ENCODE measurements around the gene EPHX1.

EPHX1 gene

GRCh38 chr1:225844236-225845061 lies 34.5 kb downstream of the EPHX1 start:
- DNase-seq = no peak

DNA sequence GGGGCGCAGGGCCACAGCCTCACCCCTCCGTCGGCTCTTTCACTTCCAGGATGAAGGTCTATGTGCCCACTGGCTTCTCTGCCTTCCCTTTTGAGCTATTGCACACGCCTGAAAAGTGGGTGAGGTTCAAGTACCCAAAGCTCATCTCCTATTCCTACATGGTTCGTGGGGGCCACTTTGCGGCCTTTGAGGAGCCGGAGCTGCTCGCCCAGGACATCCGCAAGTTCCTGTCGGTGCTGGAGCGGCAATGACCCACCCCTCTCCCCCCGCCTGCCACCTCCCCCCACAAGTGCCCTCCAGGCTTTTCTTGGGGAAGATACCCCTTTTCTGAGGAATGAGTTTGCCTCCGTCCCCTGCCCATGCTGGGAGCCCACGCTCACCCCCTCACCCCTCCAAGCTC lies 35.2 kb downstream of the EPHX1 start:
- DNase-seq = no peak

- DNase-seq = peak; percentile 61
Measured at GRCh38 chr1:225845571-225846259, 35.8 kb downstream of the EPHX1 start.

GRCh38 chr1:225846331-225847310 lies 36.7 kb downstream of the EPHX1 start:
- no peak for DNase-seq

- DNase-seq = no peak
Measured at GRCh38 chr1:225847610-225848009, 37.7 kb downstream of the EPHX1 start.

DNA sequence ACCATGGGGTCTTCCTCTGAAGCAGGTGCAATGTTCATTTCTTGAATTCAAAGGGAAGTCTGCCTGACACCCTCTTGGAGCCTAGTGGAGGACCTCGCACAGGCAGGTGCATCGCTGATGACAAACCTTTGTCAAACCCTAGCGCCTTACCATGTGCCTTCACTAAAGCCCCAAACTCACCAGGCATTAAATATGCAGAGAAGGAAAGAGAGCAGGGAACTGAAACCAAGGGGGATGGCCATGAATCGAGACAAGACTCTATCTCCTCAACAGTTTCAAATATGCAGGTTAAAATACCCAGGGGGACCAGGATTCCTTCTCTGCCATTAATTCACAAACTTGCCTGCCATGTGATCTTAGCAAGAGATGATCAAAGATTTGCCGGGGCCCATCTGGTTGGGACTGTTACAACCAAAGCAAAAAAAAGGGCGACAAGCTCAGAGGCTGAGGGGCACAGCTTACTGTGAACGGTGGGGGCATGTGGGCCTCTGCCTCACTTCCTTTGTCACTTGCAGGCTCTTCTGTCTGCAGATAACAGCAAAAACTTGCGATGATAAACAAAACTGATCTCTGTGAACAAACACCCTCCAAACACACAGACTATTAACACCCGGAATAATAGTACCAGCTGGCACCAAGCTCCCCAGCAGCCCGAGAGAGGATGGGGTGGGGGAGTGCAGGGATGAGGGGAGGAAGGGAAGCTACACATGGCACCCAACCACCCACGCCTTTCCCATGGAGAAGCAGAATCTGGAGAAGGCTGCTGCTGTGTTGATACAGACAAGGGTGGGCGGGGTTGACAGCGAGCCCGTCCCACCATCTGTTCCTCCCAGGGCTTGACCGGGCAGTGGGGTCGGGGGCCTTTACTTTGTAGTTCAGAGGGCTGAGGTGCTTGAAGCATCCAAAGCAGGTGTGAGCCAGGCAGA lies 38.4 kb downstream of the EPHX1 start:
- no peak for DNase-seq

GRCh38 chr1:225849925-225850324 lies 40.0 kb downstream of the EPHX1 start:
- no peak for DNase-seq

- DNase-seq = no peak
Measured at GRCh38 chr1:225850370-225850769, 40.4 kb downstream of the EPHX1 start.

DNA sequence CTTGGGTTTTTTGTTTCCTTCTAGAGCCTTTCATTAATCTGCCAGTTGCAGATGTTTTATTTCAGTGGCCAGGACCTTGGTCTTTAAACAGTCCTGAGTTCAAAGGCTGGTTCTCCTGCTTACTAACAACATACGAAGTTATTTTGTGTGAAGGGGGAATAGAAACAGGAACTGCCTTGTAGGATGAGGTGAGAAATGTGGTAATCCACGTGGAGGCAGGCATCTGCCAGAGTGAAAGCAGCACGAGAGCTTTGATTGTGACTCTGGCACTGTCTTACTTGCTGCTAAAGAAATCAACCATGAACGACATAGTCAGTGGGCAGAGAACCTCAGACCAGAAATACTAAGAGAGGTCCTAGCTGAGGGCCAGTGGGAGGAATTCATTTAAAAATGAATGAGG lies 41.9 kb downstream of the EPHX1 start:
- no peak for DNase-seq

- no peak for DNase-seq
Measured at GRCh38 chr1:225852413-225853124, 42.6 kb downstream of the EPHX1 start.

DNA sequence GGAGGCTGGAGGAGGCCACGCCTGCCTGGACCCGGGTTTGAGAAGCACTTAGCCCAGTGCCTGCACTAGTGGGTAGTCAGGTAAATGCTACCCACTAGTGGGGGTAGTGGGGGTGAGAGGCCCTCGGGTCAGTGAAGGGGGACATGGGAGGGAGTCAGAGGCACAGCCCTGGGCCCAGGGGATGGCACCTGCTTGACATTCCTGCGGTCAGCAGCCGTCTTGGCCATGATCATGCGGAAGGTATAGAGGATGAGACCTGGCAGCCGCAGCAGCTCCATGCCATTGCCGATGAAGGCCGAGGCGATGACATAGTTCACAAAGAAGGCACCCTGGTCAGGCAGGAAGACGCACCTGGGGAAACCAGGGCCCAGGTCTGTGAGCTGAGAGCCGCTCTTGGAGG lies 43.5 kb downstream of the EPHX1 start:
- no peak for DNase-seq

- no peak for DNase-seq
Measured at GRCh38 chr1:225855503-225856300, 45.8 kb downstream of the EPHX1 start.

DNA sequence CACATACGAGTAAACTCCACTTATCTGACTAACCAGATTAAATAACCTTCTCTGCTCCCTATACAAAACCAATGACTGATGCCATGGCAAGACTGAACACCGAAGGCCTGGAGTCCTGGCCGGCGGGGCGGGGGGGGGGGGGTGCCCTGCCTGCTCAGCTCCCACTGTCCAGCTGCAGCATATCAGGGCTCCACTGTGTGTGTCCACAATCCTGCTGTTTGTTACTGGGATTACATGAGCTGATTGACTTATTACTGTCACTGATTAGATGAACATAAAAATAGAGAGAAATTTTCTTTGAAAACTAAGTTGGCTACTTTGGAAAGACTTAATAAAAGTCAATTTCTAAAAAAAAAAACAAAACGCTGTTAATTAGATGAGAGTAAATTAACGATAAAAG lies 47.3 kb downstream of the EPHX1 start:
- DNase-seq = no peak

DNA sequence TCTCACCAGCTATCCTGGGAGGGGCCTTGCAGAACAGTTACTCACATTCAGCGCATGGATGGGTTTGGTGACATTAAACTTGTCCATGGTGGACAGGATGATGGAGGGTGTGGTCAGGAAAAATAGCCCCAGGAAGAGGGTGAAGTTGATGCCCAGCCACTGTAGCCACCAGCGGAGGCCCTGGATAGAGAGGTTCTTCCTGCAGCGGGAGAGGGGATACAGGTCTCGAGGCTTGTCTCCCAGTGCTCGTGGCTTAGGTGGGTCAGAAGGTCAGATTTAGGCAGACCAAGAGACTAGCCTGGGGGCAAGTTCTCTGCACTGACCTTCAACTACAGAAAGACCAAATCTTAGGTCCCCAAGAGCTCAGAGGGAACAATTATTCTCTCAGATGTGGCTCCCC lies 49.2 kb downstream of the EPHX1 start:
- DNase-seq = no peak

DNA sequence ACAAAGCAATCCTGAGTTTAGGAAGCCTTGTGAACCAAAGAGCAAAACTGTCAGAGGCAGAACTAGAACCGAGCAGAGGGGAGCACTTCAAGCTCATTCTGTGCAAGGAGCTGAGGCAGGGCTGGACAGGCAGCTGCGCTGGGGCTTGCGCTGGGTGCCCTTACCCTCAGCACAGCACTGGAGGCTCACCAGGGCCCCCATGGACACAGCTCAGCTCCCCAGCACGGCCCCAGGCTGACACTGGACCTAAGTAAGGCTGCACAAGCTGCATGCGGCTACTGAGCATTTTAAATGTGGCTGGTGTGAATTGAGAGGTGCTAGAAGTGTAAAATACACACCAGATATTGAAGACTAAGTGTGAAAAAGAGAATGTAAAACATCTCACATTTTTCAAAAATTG lies 50.2 kb downstream of the EPHX1 start:
- no peak for DNase-seq

DNA sequence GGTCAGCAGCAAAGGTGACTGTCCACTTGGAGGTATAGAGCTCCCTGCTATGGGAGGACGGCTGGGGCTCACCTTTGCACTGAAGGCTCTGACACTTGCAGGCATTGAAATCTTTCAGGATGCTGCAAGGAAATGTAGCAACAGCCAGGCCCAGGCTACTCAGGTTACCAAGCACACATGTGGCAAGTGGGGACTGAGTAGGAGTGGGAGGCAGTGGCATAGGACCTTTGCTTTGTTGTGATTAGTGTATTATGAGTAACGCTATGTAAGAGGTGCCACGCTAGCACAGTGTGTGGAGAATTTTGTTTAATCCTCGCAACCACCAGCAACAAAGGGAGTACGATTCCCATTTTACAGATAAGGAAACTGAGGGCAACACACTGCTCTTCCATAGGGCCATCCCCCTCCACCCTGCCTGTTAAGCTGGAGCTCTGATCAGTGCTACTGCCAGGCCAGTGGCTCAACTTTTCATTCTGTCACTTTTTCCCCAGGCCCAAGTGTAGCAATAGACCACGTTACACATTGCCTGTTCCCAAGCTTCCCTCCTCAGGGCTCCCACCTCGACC lies 51.0 kb downstream of the EPHX1 start:
- DNase-seq = no peak

GRCh38 chr1:225861834-225862580 lies 52.1 kb downstream of the EPHX1 start:
- no peak for DNase-seq

DNA sequence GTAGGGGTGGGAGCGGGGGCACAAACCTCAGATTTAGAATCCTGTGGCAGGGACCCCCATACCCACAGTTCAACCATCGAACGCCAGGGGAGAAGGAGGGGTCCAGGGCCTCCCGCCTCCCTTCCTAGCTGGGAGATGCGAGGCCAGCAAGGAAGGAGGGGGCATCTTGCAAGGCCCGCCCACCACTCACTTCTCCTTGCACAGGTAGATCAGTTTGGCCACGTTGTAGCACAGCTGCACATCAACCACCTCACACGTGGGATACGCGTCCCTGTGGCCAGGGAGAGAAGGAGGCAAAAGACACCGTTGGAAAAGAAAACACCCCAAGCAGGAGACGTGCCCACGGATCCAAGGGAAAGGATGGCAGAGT lies 52.6 kb downstream of the EPHX1 start:
- DNase-seq = no peak

DNA sequence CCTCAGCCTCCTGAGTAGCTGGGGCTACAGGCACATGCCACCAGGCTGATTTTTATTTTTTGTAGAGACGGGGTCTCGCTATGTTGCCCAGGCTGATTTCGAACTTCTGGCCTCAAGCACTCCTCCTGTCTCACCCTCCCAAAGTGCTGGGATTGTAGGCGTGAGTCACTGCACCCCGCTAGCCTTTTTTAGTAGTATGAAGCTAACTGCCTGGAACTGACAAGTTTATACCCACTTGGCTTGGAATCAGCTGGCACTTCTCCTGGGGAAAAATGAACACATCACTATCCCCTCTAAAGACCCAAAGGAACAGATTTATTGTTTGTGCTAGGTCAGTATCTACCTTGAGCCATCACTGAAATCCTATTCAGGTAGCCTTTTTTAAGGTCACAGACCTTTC lies 53.2 kb downstream of the EPHX1 start:
- DNase-seq = peak; percentile 49

DNA sequence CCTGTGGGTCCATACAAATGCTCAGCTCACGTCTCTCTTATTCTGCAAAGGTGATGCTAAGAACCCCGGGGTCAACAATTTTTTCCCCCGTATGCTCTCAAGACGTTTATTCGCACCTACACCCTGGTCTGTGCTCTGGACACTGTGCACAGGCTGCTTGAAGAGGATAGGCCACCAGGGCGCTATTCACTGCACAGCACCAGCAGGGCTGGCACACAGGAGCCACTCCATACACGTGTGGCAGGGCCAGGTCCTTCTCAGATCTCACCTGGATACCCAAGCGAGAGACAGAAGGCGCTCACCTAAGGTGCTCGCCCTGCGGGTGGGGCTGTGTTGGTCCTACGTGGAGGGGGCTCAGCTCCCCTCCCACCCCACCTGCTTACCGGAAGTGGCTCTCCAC lies 55.6 kb downstream of the EPHX1 start:
- no peak for DNase-seq
